Activated CD4-positive, alpha-beta T cell treated with anti-CD3 and anti-CD28 coated beads, Interleukin-2, amount 50 U/mL, for 24 hours (primary cell): Measurements from ENCODE around the gene XKR8.

Experiments used
- DNase-seq, 2 donors: peaks; one replicate each; pipeline ENCODE4 v3.0.0-alpha.2; 2020; ENCODE audit warnings: low read depth in 1 of 2, low spot score in 1 of 2

XKR8 gene

DNA sequence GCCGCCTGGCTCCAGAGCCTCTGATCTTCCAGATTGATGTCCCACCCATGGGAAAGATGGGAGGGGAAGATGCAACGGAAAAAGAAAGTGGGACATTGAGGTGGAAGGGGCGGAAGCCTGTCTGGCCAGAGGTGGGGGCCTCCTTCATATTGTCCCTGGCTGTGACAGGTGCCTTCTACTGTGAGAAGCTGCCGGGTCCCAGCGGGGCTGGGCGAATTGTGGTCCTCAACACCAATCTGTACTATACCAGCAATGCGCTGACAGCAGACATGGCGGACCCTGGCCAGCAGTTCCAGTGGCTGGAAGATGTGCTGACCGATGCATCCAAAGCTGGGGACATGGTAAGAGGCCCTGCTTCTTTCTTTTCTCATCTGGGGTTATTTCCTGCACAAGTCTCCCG lies 5.6 kb upstream of the XKR8 start:
- no peak for DNase-seq

DNA sequence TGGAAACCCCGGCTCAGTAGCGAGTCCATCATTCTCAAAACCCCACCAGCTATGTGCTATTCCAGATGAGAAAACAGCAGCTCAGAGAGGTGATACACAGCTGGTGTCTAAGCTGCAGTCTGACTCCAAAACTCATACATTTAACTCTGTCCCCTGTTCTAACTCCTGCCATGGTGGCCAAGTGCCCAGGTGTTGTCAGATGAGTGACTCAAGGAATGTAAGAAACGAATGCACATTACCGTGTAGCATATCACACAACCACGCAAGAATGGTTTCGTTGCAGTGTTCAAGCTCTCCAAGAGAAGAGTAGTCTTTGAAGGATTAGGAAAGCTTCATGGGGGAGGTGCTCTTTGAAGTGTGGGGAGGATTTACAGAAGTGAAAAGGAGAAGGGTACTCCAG lies 4.7 kb upstream of the XKR8 start:
- no peak for DNase-seq

- no peak for DNase-seq
These were observed 3.0 kb upstream of the XKR8 start for GRCh38 chr1:27956761-27957160.

GRCh38 chr1:27957655-27958054 lies 2.1 kb upstream of the XKR8 start:
- no peak for DNase-seq

- no peak for DNase-seq
These were observed 1.3 kb upstream of the XKR8 start for GRCh38 chr1:27958513-27958912.

DNA sequence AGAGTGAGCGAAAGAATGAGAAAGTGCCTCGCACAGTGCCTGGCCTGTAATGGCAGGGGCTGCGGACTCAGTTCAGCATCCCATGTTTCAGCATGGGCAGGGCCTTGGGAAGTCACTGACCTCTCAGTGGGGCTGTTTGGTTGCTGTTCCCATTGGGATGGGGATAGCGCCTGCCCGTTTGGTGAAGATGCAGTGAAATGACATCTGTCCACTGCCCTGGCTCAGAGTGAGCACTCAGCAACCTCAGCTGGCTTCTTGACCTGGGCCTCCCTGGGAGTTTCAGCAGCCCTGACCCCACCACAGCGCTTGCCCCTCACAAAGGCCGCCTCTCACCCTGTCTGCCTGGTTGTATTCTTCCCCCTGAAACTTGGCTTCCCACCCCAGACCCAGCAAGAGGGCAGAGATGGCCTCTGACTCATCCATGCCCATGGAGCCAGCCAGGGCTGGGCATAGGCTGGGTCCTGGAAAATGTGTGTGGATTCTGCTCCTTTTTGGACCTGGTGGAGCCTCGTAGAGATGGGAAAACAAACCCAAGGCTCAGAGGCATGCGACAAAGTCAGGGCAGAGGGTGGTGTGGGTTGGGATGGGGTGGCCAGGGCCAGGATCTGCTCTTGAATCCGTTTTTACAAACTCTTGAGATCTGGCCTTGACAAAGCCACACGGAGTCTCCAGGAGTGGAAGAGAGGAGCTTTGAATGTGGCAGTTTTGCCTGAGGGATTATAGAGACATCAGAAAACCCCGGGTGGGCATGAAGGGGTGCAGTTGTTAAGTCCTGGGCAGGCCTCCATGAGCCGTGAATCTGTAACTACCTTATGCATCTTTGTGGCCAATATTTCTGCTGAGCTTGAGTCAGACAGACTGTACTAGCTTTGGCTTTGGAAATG lies 1.2 kb downstream of the XKR8 start:
- DNase-seq, result no peak

DNA sequence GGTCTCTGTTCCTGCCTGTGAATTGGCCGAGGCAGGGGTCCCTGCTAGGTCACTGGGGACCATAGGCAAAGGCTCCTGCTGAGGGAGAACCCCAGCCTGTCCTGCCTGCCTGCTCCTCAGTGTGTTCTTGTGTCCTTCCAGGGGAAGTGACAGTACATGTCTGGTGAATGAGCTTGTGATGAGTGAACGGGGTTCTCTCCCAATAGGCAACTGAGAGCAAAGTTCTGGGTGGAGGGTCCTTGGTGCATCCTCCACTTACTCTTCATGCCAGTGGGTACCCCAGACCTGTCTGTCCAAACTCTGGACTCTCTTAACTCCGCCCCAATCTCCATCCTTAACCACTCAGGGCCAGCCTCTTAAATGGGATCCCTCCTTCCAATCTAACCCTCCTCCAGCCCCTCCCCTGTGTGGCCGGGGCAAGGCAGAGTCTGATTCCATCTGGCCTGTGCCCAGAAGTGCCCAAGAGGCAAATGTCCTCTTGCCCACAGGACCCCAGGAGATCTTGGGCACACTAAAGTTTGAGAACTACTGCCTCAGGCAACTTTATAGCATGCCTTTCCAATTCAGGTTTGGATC lies 2.0 kb downstream of the XKR8 start:
- DNase-seq, result no peak

- DNase-seq, result no peak
These were observed 3.6 kb downstream of the XKR8 start for GRCh38 chr1:27963393-27963792.

DNA sequence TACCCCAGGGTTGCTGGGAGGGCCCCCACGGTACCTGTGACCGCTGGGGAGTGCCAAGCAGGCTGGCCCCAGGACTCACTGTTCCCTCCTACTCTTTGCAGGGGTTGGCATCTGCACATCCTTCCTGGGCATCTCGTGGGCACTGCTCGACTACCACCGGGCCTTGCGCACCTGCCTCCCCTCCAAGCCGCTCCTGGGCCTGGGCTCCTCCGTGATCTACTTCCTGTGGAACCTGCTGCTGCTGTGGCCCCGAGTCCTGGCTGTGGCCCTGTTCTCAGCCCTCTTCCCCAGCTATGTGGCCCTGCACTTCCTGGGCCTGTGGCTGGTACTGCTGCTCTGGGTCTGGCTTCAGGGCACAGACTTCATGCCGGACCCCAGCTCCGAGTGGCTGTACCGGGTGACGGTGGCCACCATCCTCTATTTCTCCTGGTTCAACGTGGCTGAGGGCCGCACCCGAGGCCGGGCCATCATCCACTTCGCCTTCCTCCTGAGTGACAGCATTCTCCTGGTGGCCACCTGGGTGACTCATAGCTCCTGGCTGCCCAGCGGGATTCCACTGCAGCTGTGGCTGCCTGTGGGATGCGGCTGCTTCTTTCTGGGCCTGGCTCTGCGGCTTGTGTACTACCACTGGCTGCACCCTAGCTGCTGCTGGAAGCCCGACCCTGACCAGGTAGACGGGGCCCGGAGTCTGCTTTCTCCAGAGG lies 6.8 kb downstream of the XKR8 start:
- DNase-seq, result no peak

- no peak for DNase-seq
These were observed 7.5 kb downstream of the XKR8 start for GRCh38 chr1:27967106-27967883.

- no peak for DNase-seq
These were observed 8.2 kb downstream of the XKR8 start for GRCh38 chr1:27967884-27968466.

DNA sequence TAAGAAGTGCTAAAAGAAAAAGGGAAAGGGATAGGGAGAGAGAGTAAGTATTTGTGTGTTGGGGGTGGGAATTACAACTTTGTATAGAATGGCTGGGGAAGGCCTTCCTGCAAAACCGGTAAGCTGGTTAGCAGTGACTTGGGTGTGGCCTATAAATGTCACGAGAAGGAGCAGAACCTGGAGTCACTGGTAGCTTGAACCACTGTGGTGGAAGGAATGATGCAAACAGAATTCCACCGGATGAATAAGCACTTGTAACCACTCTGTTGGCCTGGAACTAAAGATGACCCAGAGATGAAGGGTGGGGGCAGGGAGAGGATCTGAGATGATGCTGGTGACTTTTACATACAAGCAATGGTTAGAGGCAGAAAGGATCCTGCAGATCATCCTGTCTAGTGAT lies 8.9 kb downstream of the XKR8 start:
- no peak for DNase-seq

DNA sequence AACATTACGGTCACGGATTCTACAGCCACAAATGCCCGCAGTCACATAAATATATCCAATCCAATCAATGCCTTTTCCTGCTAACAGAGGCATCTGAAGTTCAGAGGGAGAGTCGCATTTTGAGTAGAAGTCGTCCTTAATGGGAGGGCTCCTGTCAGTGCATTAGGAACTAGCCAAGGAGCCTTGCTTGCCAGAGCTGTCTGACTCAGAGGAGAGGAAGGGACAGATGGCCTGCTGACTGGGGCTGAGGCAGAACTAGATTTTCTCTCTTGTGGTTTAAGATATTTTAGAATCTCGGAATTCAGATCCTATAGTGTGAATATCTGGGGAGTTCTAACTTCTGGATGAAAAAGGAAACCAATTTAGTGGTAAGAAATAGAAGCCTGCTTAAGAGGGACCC lies 10.6 kb downstream of the XKR8 start:
- DNase-seq, result no peak

GRCh38 chr1:27971674-27972073 lies 11.9 kb downstream of the XKR8 start:
- DNase-seq, result no peak

GRCh38 chr1:27972141-27972540 lies 12.4 kb downstream of the XKR8 start:
- no peak for DNase-seq

DNA sequence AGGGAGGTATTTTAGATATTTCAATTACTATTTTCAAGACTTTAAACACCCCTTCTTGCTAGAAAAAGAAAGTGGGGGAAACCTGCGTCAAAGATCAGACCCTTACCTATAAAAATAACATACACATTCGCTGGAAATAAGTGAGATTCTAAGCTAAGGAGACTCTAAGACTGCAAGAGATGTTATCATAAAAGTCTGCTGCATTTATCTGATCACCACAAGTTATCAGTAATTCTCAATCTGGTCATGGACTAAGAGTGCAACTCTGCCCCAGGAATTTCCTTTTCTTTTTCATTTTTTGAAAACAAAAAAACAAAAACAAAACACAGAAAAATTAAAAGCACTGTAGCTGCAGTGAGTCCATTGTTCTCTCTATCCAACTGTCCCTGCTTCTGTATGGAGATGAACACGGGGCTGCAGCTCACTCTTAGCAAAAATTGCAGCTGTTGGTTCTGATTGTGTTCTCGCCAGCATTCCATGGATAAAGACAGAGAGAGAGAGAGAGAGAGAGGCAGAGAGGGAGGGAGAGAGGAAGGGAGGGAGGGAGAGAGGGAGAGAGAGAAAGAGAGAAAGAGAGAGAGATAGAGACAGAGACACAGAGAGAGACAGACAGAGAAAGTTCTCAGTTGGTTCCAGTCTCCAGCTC lies 14.1 kb downstream of the XKR8 start:
- no peak for DNase-seq

- DNase-seq, result no peak
These were observed 14.6 kb downstream of the XKR8 start for GRCh38 chr1:27974417-27974781.

GRCh38 chr1:27979151-27979858 lies 19.5 kb downstream of the XKR8 start:
- DNase-seq, result no peak

DNA sequence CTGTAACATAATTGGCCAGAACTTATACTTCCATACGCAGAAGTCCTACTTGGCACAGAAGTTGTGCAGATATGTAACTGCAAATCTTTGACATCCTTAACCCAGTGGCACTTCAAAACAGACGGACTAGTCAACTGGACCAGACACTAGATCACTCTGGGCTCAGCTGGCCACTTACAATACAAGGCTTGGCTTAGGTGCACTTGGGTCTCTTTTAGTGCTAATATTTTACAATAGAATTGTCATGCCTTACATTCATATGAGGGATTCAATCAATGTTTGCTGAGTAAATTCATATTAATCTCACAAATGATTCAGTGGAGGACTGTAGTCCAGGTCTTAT lies 20.1 kb downstream of the XKR8 start:
- no peak for DNase-seq

- DNase-seq, result no peak
These were observed 20.6 kb downstream of the XKR8 start for GRCh38 chr1:27980216-27980845.
